Placental pericyte (primary cell): ENCODE data around the gene FAM83E. TPM values are rescaled to one million over a fixed set of nuclear protein-coding genes. Genes with fewer than 3 reads are reported as not detected.

Experiments
- total RNA-seq: library from RNA; depleted of rRNA; stranded (reverse); fragments of >200 nt; gene quantifications from 2 replicates; pipeline ENCODE4 v1.2.3, GENCODE V29; 2012

Gene FAM83E
- 0.57 TPM in 1 of 2 replicates, not detected in the other for total RNA-seq

GRCh38 chr19:48614436-48615230 is at the start of gene FAM83E:
FAM83E (minus strand) TSS chr19:48615076; CDS start chr19:48613372, 1,704 bp downstream.

GRCh38 chr19:48646001-48646721 is 31.3 kb upstream of the FAM83E start, which contains the start of gene CA11:
CA11 (minus strand) TSS chr19:48646187; CDS start chr19:48645632, 555 bp downstream.

GRCh38 chr19:48636859-48637448 is 22.1 kb upstream of the FAM83E start, which contains the start of gene DBP:
DBP (minus strand) TSS chr19:48637379; CDS start chr19:48636994, 385 bp downstream.

GRCh38 chr19:48618916-48619691 is 4.2 kb upstream of the FAM83E start, which contains the start of the genes RPL18 and SPHK2:
RPL18 (minus strand) TSS chr19:48619178; CDS start chr19:48619143, 35 bp downstream.
SPHK2 (plus strand) TSS chr19:48619506; CDS start chr19:48620515, 1,009 bp downstream.

GRCh38 chr19:48606463-48607358 is 8.2 kb downstream of the FAM83E start, which contains the start of gene SPACA4:
SPACA4 (plus strand) TSS chr19:48606742; CDS start chr19:48606979, 237 bp downstream.

Other genes starting within 250 kb of the FAM83E start
- 128 and 129 TPM in 2 replicates for gene KDELR1, start 223.5 kb downstream of the FAM83E start, total RNA-seq
- 5.0 and 7.2 TPM in 2 replicates for gene GRIN2D, start 221.4 kb downstream of the FAM83E start, total RNA-seq
- 32.2 and 62.4 TPM in 2 replicates for gene GRWD1, start 169.1 kb downstream of the FAM83E start, total RNA-seq
- gene KCNJ14, start 159.5 kb downstream of the FAM83E start, total RNA-seq, result 0.29 and 0.66 TPM in 2 replicates
- gene CYTH2, start 145.7 kb downstream of the FAM83E start, total RNA-seq, result 54.5 and 70.9 TPM in 2 replicates
- 0.14 TPM in 1 of 2 replicates, not detected in the other for gene LMTK3, start 103.2 kb downstream of the FAM83E start, total RNA-seq
- gene SULT2B1, start 62.9 kb downstream of the FAM83E start, total RNA-seq, result 0.22 TPM in 1 of 2 replicates, not detected in the other
- not detected in 2 replicates for gene SPACA4, start 8.3 kb downstream of the FAM83E start, total RNA-seq
- 1,434 and 1,613 TPM in 2 replicates for gene RPL18, start 4.1 kb upstream of the FAM83E start, total RNA-seq
- 14.4 and 15.2 TPM in 2 replicates for gene SPHK2, start 4.4 kb upstream of the FAM83E start, total RNA-seq
- gene DBP, start 22.3 kb upstream of the FAM83E start, total RNA-seq, result 1.1 and 4.8 TPM in 2 replicates
- gene CA11, start 31.1 kb upstream of the FAM83E start, total RNA-seq, result 0.88 TPM in 1 of 2 replicates, not detected in the other
- not detected in 2 replicates for gene NTN5, start 57.9 kb upstream of the FAM83E start, total RNA-seq
- not detected in 2 replicates for gene FUT2, start 80.9 kb upstream of the FAM83E start, total RNA-seq
- gene MAMSTR, start 104.6 kb upstream of the FAM83E start, total RNA-seq, result under 0.01 and 0.57 TPM in 2 replicates
- gene RASIP1, start 125.5 kb upstream of the FAM83E start, total RNA-seq, result 0.66 and 0.72 TPM in 2 replicates
- not detected in 2 replicates for gene IZUMO1, start 131.8 kb upstream of the FAM83E start, total RNA-seq
- under 0.01 TPM in 2 replicates for gene FUT1, start 137.6 kb upstream of the FAM83E start, total RNA-seq
- gene FGF21, start 140.4 kb upstream of the FAM83E start, total RNA-seq, result not detected in 2 replicates
- 25.4 and 44.1 TPM in 2 replicates for gene BCAT2, start 196.0 kb upstream of the FAM83E start, total RNA-seq
- gene HSD17B14, start 221.4 kb upstream of the FAM83E start, total RNA-seq, result 2.3 and 27.8 TPM in 2 replicates